ENCODE results near the gene HMX1.

The HMX1 gene

DNA sequence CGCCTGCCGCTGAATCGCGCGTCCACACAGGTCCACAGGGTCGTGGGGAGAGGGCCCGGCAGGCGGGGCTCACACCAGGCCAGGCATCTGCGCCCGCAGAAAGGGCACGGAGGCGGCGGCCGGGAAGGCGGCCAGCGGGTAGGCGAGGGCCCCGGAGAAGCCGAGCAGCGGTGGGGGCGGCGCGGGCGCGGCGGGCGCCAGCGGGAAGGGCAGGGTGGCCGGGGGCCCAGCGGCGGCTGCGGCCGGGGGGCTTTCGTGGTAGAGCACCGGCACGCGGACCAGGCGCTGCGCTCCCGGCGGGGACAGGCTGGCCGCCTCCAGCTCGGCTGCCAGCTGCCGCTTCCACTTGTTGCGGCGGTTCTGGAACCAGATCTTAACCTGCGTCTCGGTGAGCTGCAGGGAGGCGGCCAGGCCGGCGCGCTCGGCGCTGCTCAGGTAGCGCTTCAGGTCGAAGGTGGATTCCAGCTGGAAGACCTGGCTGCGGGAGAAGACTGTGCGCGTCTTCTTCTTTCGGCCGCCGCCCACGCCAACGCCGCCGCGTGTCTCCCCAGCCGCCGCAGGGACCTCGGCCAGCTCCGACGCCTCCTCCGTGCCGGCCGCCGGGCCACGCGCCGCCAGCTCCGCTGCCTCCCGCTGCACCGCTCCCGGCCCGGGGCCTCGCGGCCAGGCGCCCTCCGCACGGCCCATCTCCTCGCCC is 3.9 kb downstream of the HMX1 start:
- DNase-seq = no peak

DNA sequence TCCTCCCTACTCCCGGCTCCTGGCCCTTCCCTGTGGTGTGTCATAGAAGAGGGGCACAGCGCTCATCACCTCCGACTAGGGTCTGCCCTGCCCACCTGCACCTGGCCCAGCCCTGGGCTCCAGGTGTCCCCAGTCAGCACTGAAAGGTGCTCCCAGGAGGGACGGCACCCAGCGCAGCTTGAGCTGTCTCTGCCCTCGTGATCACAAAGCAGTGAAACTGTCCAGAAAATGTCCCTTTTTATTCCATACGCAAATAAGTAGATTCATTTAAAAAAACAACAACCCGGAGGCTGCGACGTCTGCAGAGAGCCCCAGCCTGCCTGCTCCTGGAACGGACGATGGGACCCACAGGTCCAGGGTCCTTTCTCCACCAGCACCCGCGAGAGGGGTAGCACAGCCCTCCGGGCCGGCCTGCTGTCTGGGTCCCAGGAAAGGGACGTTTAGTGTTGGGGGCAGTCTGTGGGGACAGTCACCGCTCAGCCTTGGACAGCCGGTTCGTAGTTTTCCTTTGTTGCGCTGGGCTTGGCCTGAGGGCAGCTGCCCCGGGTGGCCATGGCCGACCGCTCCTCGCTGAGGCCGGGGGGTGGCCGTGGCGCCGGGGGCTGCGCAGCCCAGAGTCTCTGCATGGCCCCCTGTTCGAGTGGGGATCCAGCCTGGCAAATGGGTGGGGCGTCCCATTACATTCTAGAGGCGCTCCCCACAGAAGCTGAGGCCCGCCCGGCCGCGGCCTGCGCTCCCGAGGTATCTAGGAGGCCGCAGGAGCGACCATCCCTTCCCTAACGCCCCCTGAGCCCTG is 4.6 kb downstream of the HMX1 start:
- no peak for DNase-seq

DNA sequence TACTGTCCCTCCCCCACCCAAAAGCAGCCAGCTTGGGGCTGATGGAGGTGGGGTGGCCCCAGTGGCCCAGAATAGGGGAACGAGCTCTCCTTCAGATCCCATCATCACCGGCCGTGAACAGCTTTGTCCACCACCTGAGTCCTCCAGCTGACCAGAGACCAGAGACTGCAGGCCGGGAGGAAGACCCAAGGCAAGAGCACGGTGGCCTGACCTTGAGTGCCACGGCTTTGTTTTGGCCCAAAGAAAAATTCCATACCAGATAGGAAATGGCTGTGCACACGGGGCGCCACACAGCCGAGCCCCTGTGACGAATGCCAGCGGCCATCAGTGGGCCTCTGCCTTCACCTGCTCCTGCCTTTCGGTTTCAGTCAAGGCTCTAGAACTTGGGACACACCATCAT is 5.2 kb downstream of the HMX1 start:
- DNase-seq = no peak

DNA sequence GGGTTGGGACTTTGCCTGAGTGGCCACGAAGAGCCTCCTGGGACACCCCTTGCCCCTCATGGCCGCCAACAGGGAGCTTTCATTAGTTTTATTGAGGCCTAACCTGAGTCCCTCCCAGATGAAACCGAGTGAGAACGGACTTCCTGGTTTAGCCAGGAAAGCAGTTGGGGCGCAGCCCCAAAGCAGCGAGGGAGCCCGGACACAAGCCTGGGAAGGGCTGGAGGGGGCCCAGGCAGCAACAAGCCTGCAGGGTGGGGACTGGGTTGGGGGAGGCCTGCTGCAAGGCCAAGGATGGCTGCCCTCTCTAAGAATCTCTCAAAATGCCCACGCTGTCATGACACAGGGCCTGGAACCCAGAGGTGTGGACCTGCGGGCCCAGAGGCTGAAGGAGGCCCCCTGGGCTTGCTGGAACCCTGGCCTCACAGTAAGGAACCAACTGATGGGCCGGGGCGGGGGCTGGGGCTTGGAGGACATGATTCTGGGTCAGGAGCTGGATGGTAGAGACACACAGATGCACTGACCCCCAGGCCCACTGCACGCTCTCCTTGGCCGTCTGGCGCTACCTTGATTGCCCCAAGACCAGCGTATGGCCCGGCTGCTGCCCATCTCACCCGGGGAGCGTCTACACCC is 5.8 kb downstream of the HMX1 start:
- DNase-seq = no peak

DNA sequence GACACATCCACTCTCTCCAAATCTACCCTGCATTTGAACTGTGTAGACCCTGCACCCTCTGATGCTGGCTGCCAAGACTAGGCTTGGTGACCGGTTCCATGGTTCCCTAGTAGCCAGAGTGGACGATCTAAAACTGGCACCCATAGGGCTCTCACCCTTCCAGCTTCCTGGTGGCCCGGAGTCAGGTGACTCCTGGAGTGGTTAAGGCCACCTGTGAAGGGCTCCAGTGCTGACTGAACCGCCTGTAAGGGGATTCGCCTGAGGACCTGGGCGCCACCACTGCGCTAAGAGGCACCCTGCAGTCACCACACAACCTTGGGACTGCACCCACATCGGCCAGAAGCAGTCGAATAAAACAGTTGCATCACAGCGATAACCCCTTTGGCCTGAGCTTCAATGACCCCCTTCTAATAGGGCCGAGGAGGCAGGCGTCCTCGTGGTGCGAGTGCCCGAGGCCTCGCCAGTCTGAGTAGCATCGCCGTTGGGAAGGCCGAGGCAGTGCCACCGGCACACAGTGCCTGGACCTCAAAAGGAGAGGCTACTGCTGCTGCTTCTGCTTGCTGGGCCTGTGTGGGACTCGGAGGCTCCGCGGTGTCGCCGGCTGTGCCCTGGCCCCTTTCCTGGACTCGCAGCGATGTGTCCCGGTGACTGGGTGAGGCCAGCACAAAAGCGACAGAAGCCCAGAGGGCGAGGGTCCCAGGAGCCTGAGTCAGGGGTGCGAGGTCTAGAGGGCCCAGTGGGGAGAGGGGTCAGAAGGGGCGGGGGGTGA is 6.5 kb downstream of the HMX1 start:
- DNase-seq = no peak

DNA sequence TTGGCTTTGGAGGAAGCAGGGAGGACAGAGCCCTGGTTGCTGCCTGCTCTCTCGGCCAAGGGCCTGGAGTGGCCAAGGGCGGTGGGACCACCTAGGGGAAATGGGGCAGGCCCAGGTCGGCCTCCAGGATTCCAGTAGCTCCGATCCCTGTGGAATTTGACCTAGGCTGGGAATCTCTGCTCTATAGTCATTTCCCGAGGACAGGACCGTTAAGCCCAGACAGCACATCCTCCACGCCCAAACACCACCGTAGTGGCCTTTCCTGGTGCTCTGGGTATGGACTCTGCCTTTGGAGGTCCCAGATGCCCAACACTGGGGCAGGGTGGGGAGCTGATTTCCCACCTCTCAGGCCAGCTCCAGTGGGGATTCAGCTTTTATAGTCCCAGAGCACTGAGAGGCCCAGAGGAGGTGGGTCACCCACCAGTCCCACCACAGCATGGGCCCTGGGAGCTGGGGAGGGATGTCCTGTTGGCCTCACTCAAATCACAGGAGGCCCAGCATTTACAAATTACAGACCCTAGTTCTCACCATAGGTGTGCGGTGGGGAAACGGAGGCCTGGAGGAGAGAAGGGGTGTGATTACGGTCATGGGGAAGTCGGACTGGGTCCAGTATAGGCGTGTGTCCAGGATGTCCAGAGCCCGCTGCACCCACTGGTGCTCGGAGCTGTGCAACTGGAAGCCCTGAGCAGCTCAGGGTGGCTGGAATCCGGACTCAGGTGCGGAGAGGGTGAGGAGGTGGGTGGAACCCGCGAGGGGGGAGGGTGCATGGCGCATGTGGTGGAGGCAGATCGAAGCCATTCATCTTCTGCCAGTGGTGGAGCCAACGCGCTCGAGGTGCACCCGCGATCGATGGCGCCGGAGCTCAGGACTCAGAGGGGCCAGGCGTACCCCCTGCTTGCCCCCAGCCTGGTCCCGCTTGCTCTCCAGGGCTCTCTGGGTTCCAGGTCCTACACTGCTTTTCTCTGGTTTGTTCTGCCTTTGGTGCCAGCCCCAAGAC is 7.7 kb downstream of the HMX1 start:
- DNase-seq = no peak

DNA sequence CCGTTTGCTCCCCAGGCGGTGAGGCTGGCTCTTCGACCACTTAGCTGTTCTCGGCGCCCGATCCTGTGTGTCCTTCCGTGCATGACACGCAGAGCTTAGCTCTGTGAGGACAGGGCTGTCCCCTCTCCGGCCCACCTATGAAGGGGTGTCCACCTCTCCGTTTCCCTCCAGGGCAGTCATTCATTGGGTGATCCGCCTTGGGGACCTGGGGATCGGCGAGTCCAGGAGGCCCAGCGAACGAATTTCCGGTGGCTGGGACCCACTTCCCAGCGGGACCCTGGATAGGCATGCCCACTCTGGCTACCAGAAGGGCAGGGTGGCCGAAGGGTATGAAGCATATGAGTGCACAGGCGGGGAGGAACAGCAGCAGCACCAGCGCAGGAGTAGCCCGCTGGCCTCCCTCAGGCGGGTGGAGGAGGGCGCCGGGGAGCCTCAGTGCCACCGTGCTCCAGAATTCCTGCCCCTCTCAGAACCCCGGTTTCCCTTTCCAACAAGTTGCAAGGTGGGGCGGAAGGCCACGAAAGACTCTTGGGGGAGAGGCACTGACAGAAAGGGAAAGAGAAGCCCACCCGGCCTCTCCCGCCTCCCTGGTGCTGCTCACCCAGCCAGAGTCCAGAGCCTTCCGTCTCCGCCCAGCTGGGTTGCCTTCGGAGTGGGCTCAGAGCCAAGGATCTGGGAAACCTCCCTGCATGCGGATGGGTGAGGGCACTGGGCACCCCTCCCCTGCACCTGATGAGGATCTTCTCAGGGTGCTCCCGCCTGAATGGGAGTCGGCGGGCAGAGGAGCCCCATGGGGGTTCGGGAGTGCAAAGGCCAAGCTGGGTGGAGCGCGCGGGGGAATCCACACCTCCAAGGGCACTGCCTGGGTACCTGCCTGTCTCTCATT is 8.6 kb downstream of the HMX1 start:
- DNase-seq = no peak

DNA sequence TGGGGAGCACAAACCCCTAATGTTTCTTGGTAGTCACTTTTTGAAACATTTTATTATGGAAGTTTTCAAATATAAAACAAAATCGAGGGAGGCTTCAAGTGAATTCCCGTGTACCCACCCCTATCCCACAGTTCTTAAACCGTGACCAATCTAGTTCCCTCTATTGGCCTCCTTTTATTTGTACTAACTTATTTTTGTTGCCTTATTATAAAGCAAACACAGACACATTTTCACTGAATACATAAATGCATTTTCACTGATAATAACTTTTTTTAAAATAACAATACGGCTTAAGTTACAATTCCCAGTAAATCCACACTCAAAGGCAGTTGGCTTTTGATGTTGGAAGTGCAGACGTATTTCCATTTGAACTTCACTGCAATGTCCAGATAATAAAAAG is 9.3 kb downstream of the HMX1 start:
- DNase-seq = no peak

DNA sequence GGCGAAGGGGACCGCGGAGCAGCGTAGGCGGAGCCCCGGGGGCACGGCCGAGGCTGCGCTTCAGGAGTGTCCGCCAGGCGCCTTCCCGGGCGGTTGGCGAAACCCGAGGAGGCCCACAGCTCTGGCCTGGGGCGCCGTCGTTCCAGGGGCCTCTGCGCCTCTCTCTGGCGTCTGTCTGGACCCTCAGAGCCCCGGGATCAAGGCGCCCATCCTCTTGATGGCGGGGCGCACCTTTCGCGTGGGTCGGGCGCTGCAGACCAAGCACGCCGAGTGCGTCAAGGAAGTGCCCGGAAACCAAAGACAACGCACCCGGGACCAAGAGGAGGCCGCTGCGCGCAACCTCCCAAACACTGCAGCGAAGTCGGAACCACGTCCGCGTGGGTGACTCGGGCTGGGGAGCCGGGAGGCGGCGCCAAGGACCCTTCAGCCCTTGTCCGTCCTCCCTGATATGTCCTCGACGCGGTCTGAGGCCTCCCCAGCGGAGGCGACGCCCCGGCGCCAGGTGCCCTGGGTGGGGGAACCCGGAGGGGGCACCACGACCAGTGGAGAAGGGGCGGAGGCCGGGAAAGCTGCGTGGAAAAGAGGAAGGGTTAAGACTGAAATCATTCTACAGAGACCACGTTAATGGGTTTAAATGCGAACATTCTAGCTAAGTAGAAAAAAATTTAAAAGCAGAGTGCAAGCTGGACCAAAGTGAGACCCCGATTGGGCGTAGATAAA is 9.9 kb downstream of the HMX1 start:
- no peak for DNase-seq

DNA sequence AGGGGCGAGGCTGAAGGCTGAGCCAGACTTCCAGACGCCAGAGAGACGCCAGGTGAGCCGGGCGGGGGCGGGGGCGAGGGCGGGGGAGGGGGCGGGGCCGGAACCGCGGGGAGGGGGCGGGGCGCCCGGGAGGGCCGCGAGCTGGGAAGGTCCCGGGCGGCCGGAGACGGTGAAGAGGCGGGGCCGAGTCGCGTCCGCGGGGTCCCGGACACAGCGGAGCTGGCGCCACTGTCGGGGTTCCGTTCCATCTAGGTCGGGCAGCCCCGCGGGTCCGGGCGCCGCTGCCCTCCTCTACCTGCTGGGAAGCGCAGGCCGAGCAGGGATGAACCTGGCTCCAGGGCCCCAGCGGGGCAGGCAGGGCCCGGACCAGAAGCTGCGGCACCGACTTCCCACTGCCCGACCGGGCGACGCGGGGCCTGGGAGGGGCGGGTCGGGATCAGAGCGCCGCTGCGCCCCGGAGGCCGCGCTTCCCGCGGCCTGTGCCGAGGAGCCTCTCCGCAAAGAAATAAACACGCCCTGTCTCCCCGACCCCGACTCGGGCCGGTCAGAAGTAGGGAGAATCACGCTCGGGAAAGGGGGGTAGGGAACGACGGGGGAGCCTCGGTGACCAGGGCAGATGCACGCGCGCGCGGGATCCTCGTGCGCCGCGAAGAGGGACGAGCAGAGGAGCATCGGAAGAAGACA is 10.6 kb downstream of the HMX1 start:
- no peak for DNase-seq

DNA sequence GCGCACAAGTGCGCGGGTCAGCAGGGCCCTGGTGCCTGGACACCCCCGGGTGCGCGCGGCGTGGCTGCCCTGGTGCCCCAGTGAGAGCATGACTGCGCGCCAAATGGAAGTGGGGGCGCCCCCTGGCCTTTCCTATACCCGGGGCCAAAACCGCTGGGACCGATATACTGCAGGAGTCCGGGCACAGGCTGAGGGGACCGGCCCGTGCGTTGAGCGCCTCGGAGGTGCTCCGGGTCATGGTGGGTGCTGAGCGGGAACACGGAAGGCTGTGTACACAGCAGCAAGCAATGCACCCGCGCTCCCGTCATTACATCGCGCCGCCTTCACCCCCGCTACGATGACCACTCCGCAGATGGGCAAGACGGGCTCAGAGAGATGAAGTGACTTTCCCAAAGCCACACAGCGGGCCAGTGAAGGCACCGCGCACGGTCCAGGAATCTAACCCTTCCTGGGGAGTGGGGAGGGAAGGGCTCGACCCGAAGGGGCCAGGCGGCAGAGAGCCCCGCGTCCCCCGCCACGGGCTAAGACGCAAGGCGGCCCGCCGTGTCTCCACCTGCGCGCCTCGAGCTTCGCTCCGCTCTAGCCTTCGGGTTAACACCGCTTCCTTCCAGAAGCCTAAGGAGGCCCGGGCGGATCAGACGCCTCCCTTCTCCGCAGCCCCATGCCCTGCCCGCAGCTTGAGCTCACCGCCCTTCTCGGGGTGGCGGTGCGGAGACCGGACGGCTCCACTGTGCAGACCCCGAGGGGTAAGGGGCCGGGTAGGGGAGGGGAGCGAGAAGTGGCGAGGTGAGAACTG is 11.3 kb downstream of the HMX1 start:
- no peak for DNase-seq

DNA sequence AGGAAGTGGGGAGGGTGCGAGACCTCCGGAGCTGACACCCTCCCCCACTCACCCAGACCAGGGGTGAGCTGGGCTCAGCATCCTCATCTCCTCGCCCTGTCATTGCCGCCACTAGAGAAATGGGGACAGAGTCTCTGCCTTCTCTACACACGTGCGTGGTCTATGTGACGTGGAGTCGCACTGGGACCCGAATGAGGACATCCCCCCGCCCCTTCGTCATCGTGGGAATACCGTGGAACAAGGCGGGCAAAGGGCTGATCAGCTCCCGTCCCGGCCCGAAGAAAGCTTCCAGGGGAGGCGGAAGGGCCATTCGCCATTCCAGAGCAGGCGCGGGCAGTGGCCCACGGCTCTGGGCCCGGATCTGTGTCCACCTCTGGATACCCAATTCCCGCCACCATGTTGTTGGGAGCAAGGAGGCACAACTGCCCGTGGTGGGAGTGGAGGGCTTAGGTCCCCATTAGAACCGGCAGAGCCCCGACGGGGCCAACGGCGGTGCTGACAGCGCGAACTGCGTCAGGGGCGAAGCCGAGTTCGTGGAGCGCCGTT is 12.0 kb downstream of the HMX1 start:
- no peak for DNase-seq

DNA sequence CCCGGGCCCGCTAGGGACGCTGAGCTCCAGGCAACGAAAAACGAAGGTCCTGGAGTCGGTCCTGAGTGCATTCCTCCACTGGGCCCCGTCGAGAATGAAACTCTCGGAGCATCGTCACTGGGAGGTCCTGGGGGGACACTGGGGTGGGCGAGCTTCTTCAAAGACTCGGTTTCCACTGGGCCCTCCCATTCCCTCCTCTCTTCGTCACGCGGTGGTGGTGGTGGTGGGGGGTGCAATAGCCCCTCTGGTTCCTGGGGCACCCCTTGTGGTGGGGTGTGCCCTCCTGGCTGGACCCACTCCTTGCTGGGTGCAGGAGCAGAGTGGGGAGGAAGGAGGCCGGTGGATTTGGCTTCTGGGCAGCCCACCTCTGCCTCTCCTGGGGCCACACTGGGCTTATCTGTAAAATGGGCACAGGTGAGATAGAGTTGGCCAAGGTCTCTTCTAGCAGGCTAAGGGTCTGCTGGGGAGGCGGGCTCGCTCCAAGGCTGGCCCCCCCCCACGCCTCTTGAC is 12.9 kb downstream of the HMX1 start:
- DNase-seq = no peak

DNA sequence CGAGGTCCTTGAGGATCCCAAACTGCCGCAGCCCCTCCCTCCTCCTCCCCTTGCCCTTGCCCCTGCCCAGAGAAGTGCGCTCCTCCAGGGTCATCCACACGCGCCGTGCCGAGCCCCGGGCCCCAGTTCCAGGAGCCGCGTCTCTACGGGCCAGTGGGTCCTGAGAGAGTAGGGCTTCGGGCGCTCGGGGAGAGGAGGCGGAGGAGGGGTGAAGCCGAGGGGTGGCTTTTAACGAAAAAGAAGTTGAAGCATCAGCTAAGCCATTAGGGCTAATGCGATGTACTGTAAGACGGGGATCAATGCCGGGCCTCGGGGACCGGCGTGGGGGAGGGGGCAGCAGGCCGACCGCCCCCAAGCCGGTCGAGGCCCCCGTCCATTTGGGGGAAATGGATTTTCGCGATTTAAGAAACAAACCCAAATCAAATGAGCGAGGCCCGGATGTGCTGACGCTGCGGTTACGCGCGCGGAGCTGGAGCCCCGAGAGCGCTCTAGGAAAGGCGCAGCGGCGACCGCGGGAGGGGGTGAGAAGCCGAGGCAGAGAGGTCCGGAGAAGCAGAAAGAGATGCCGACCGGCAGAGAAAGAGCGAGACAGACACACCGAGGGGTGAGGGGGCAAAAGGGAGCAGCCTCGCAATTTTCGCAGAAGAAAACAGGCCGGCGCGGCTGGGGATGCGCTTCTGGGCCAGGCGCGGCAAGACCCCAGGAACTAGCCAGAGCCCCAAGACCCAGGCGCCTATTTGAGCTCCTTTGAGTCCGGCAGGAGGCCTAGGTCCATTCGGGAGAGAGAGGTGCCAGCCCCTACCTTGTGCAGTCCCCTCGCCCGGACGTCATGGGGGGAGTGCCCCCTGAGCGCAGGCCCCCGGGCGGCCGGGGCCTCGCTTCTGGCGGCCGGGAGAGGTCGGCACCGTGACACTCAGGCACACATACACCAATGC is 13.6 kb downstream of the HMX1 start:
- DNase-seq = no peak

DNA sequence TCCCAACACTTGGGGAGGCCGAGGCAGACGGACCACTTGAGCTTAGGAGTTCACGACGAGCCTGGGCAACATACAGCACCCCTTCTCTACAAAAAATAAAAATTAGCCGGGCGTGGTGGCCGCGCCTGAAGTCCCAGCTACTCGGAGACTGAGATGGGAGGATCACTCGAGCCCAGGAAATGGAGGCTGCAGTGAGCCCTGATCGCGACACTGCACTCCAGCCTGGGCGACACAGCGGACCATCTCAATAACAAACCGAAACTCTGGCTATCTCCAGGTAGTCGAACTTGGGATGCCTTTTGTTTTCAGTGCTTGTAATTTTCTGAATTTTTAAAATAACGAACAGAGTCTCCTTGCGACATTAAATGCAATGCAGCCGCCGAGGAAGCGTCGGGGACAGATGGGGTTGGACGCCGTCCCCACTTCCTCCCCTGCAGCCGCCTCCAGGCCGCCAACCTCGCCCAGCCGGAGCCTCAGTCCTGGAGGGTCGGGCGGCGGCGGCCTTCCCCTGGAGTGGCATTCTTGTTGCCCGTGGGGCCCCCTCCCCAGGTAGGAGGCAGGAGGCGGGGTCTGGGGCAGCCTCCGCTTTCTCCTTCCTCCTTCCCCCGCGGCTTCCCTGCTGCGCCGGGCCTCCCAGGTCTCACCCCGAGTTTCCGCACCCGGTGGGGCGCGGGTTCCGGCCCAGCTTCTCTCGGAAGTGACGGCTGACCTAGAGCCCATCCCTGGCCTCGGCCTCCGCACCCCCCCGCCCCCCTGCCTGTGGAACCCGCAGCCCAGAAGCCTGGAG is 14.6 kb downstream of the HMX1 start:
- no peak for DNase-seq

DNA sequence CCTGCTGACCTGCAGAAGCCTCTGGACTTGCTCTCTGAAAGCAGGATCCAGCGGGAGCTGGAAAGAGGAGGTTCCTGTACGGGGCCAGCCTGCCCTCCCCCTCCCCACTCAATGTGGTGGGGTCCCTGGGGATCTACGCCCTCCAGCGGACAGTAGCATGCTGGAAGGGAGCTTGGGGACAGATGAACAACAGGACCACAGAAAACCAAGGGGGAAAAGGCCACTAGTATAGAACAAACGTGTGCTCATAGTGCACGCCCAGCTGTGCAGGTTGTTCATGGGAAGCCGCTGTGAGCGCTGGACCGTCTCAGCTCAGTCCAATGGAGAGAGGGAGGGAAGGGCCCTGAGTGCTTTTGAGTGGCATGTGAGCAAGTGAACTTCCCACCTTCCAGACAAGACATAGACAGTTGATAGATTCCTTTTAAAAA is 15.8 kb downstream of the HMX1 start:
- DNase-seq = no peak

Data from CD4-positive, alpha-beta T cell treated with Interleukin-17A for 1 hour (primary cell).